Measurements from ENCODE around the gene RGS7BP. TPM values are rescaled to one million over a fixed set of nuclear protein-coding genes. Genes with fewer than 3 reads are reported as not detected.

RGS7BP gene
- total RNA-seq, 1 experiment from 2014 or later, result not detected

GRCh38 chr5:64489857-64490256 lies 16.0 kb upstream of the RGS7BP start:
- no peaks in the 10 kb centered on the region for H3K9me2 ChIP-seq (ENCODE audit: insufficient read depth)
- ChIA-PET RAD21 (ENCODE audit: low non-redundant PET in 1 of 2, low total read pairs in 2 of 2, uncharacterized antibody in 2 of 2, unreplicated experiment in 2 of 2) (no interaction called here), CTCF (no interaction called here), POLR2A (no interaction called here)
- no peaks in the 10 kb centered on the region for H3K79me2 ChIP-seq (ENCODE audit: insufficient read depth, low read length)
- no peak overlapping the region for H2AFZ ChIP-seq (ENCODE audit: low read depth, low read length, poor library complexity, severe bottlenecking)
- ATAC-seq (no peak), DNase-seq (ENCODE audit: low read depth, low spot score) (no peak)
- H4K20me1 ChIP-seq (ENCODE audit: insufficient read depth), result no peaks in the 10 kb centered on the region; the same call in 1 of the 2 replicates
- no peak overlapping the region for H3K4me3 ChIP-seq (replicated peaks in 1 of 2; ENCODE audit: low read depth in 1 of 2, low read length in 2 of 2)
- H3K9me3 ChIP-seq (ENCODE audit: control insufficient read depth in 1 of 2, insufficient read depth in 1 of 2, low read depth in 1 of 2, low read length in 2 of 2), result no peaks in the 10 kb centered on the region
- H3K4me1 ChIP-seq (ENCODE audit: control insufficient read depth in 1 of 2, insufficient read depth in 2 of 2, low read length in 2 of 2), result no peaks in the 10 kb centered on the region
- BruUV-seq (replicated peaks), result no TSS peak
- no peak overlapping the region for H3K4me2 ChIP-seq (ENCODE audit: low read length)
- H3K27ac ChIP-seq (ENCODE audit: low read depth, low read length), result no peak overlapping the region
- H3K9ac ChIP-seq (ENCODE audit: low read length), result no peak overlapping the region
- TF ChIP-seq SRF (IDR thresholded peaks at IDR 0.05; ENCODE audit: low read depth) (no peak), TCF7L2 (IDR thresholded peaks at IDR 0.05; ENCODE audit: borderline replicate concordance, extremely low read depth, insufficient read depth, insufficient read length) (no peak)
- H3K36me3 ChIP-seq (ENCODE audit: control insufficient read depth in 1 of 2, insufficient read depth in 2 of 2, low read length in 2 of 2), result no peaks in the 10 kb centered on the region
- intact Hi-C loops (cut with micrococcal nuclease), result no loop called here
- no peaks in the 10 kb centered on the region for H3K27me3 ChIP-seq (ENCODE audit: insufficient read depth, low read length)

DNA sequence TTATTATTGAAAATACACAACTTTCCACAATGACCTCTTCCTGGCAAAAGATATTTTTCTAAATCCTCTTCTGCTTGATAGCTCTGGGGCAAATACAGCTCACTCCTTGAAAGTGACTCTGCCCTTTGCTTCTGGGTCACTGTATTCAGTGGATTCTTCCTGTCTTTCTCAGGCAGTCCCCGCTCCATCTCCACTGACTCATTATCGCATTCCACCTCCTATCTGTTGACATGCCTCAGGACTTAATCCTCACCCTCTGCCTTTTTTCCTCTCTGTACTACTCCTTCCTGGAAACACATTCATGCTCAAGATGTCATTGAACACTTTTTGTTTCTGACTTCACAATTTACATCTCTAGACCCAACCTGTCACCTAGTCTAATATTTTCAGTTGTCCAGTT lies 8.4 kb upstream of the RGS7BP start:
- TF ChIP-seq SRF (IDR thresholded peaks at IDR 0.05; ENCODE audit: low read depth) (no peak), JUND (IDR thresholded peaks at IDR 0.05) (no peak), CEBPB (IDR thresholded peaks at IDR 0.05; ENCODE audit: low read depth) (no peak)
- TF ChIP-seq, protein P1, sequence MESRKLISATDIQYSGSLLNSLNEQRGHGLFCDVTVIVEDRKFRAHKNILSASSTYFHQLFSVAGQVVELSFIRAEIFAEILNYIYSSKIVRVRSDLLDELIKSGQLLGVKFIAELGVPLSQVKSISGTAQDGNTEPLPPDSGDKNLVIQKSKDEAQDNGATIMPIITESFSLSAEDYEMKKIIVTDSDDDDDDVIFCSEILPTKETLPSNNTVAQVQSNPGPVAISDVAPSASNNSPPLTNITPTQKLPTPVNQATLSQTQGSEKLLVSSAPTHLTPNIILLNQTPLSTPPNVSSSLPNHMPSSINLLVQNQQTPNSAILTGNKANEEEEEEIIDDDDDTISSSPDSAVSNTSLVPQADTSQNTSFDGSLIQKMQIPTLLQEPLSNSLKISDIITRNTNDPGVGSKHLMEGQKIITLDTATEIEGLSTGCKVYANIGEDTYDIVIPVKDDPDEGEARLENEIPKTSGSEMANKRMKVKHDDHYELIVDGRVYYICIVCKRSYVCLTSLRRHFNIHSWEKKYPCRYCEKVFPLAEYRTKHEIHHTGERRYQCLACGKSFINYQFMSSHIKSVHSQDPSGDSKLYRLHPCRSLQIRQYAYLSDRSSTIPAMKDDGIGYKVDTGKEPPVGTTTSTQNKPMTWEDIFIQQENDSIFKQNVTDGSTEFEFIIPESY (IDR thresholded peaks at IDR 0.05; ENCODE audit: extremely low read depth, insufficient replicate concordance, low read length), result no peak
- DNase-seq (ENCODE audit: low read depth, low spot score) (no peak), ATAC-seq (no peak)
- Histone ChIP-seq H3K4me2 (ENCODE audit: low read length) (no peak overlapping the region), H3K9me3 (ENCODE audit: control insufficient read depth in 1 of 2, insufficient read depth in 1 of 2, low read depth in 1 of 2, low read length in 2 of 2) (no peaks in the 10 kb centered on the region), H3K36me3 (ENCODE audit: control insufficient read depth in 1 of 2, insufficient read depth in 2 of 2, low read length in 2 of 2) (no peaks in the 10 kb centered on the region), H3K4me1 (ENCODE audit: control insufficient read depth in 1 of 2, insufficient read depth in 2 of 2, low read length in 2 of 2) (no peaks in the 10 kb centered on the region), H2AFZ (ENCODE audit: low read depth, low read length, poor library complexity, severe bottlenecking) (no peak overlapping the region), H3K4me3 (replicated peaks in 1 of 2; ENCODE audit: low read depth in 1 of 2, low read length in 2 of 2) (no peak overlapping the region), H3K9ac (ENCODE audit: low read length) (no peak overlapping the region), H3K27me3 (ENCODE audit: insufficient read depth, low read length) (no peaks in the 10 kb centered on the region), H4K20me1 (ENCODE audit: insufficient read depth) (no peaks in the 10 kb centered on the region; the same call in 1 of the 2 replicates), H3K27ac (ENCODE audit: low read depth, low read length) (no peak overlapping the region), H3K79me2 (ENCODE audit: insufficient read depth, low read length) (no peaks in the 10 kb centered on the region), H3K9me2 (ENCODE audit: insufficient read depth) (no peaks in the 10 kb centered on the region)
- no TSS peak for BruUV-seq (replicated peaks)
- ChIA-PET CTCF (no interaction called here), POLR2A (interaction anchor here (0.7 kb wide), 1 partner anchor 660 kb away, joined by 3 read pairs; no protein-coding TSS in a partner anchor), RAD21 (ENCODE audit: low non-redundant PET in 1 of 2, low total read pairs in 2 of 2, uncharacterized antibody in 2 of 2, unreplicated experiment in 2 of 2) (no interaction called here)
- intact Hi-C loops (cut with micrococcal nuclease), result no loop called here
